Stimulated activated CD4-positive, alpha-beta T cell treated with anti-CD3 and anti-CD28 coated beads, Interleukin-4, amount 100 ng/mL, for 1 hour (primary cell): Measurements from ENCODE around the gene LARP6.

Source experiments
- DNase-seq: peaks from one replicate; pipeline ENCODE4 v3.0.0-alpha.2; 2020

Gene LARP6

DNA sequence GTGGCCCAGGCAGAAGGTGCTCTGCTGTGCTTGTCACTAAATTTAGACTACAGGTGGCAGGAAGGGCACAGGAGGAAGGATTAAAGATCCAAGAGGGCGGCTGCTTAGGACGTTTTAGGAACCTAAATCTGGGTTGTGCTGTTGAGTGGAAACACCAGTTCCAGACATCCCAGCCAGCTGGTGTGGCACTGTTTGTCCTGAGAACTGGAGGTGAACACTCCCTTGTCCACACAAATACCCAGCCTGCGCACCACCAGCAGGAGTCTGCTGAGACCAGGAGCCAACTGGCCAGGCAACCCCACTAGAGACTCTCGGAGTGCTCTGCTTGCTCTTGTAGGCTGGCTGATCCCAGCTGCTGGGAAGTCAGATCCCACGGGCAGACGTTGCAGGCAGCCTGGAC lies 60.3 kb downstream of the LARP6 start:
- DNase-seq = no peak

- no peak for DNase-seq
These were observed 61.8 kb downstream of the LARP6 start for GRCh38 chr15:70792171-70792573.

GRCh38 chr15:70791259-70791658 lies 62.7 kb downstream of the LARP6 start:
- DNase-seq = no peak

DNA sequence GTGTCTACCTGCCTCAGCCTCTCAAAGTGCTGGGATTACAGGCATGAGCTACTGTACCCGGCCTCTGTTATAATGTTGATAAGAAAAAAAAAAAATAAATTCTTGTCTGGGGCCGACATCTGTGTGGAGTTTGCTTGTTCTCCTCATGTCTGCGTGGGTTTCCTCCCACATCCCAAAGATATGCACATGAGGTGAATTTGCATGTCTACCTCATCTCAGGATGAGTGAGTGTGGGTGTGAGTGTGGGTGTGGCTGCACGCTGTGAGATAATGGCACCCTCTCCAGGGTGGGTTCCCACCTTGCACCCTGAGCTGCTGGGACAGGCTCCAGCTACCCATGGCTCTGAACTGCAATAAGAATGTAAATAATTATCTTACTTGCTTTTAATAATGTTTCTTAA lies 64.7 kb downstream of the LARP6 start:
- DNase-seq = no peak

- no peak for DNase-seq
These were observed 65.6 kb downstream of the LARP6 start for GRCh38 chr15:70788114-70789049.

DNA sequence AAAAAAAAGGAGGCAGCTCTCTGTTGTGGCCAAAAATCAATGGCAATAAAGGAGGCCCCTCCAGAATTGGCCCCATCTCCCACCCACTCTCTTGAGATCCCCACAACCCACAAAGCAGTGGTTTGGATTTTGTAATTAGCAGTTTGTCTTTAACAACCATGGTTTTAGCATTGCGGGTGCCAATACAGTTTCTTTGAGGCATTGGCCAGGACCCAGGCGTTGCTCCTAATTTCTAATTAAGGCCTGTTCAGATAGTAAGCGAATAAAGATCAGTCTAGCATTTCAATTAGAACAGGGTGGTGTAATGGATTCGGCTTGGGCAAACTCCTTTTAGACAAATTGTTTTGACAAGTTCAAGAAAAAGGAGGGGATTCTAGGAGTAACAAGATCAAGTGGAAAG lies 67.0 kb downstream of the LARP6 start:
- DNase-seq = no peak

DNA sequence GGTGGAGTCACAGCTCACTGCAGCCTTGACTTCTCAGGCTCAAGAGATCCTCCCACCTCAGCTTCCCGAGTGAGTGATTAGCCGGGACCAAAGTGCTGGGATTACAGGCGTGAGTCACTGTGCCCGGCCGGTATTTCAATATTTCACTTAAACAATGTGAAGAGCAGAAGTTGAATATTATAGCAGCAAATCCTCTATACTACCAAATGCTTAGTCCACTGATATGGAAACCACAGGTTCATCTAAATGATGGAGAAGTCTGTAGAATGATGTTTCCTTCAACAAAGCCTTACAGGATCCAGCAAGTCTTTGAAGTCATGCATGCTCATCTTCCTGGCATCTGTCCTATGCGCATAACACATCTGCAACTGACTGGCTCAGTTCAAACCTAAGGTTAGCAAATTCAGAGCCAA lies 70.3 kb downstream of the LARP6 start:
- DNase-seq = no peak

- no peak for DNase-seq
These were observed 70.9 kb downstream of the LARP6 start for GRCh38 chr15:70783041-70783440.

DNA sequence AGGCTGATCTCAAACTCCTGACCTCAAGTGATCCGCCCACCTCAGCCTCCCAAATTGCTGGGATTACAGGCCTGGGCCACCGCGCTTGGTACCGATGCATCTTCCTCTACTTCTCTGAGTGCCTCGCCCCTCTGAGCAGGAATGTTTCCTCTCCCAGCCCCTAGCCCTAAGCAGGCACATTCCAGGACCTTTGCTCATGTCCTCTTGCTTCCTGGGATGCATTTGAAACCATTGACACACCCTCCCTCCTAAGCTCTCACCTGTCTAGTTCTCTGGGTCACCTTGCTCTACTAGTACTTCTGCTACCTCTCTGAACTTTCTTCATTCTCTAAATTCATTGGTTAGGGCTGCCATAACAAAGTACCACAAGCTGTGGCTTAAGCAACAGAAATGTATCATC lies 72.7 kb downstream of the LARP6 start:
- DNase-seq = no peak
